Esophagus muscularis mucosa (tissue), 4 donors: ENCODE data around the gene PTTG1IP. TPM values are rescaled to one million over a fixed set of nuclear protein-coding genes. Genes with fewer than 3 reads are reported as not detected.

Experiments
- DNase-seq: peaks from one replicate; pipeline ENCODE4 v3.0.0-alpha.2; 2017; ENCODE audit errors: extremely low spot score
- H3K27ac ChIP-seq, 4 donors: fragments of 200-600 bp; sonication (generic); replicated peaks in 1 of 4; 1 replicate in 3 of 4; 2 replicates in 1 of 4; pipeline ENCODE4 v1.5.1; 2016 to 2019; ENCODE audit warnings: mild to moderate bottlenecking in 1 of 4
- H3K27me3 ChIP-seq, 4 donors: fragments of 200-600 bp; sonication (generic); one replicate each; pipeline versions ENCODE4 v1.5.1 to v1.6.0; 2016 to 2019
- H3K36me3 ChIP-seq, 4 donors: fragments of 200-600 bp; sonication (generic); one replicate each; pipeline ENCODE4 v1.5.1; 2016 to 2019
- H3K4me1 ChIP-seq, 4 donors: fragments of 200-600 bp; sonication (generic); one replicate each; pipeline ENCODE4 v1.5.1; 2016 to 2019
- H3K4me3 ChIP-seq, 4 donors: fragments of 200-600 bp; sonication (generic); 1 replicate in 2 of 4; 2 replicates in 2 of 4; pipeline ENCODE4 v1.5.1; 2016 to 2019; ENCODE audit warnings: mild to moderate bottlenecking in 4 of 4, moderate library complexity in 1 of 4
- H3K9me3 ChIP-seq, 4 donors: fragments of 200-600 bp; sonication (generic); 1 replicate in 3 of 4; 2 replicates in 1 of 4; pipeline ENCODE4 v1.5.1; 2016 to 2019
- CTCF ChIP-seq, 3 experiments: fragments of 200-600 bp in 2 of 3; fragments of 450-650 bp in 1 of 3; sonication (generic) in 2 of 3; IDR thresholded peaks; one replicate each; pipeline ENCODE4 v1.5.1; 2017 to 2019; ENCODE audit warnings: antibody characterized with exemption in 3 of 3, mild to moderate bottlenecking in 2 of 3, moderate library complexity in 1 of 3
- EP300 ChIP-seq: sonication (generic); formaldehyde crosslinking; IDR thresholded peaks from one replicate; pipeline ENCODE4 v1.6.1; 2017; ENCODE audit warnings: antibody characterized with exemption
- POLR2A ChIP-seq: fragments of 450-650 bp; IDR thresholded peaks from one replicate; pipeline ENCODE4 v1.6.1; 2017; ENCODE audit warnings: antibody characterized with exemption, moderate library complexity, mild to moderate bottlenecking, low read depth
- POLR2AphosphoS5 ChIP-seq, 2 donors: sonication (generic); formaldehyde crosslinking; IDR thresholded peaks; one replicate each; pipeline ENCODE4 v1.6.1; 2017; ENCODE audit warnings: antibody characterized with exemption in 2 of 2
- WGBS: methylation state at CpG from one replicate; pipeline ENCODE4 v1.1.5; 2018; 5-methylcytosine and 5-hydroxymethylcytosine counted together
- intact Hi-C: fragments of 100-400 bp; cut with DNase I; formaldehyde crosslinking; loops from one replicate; pipeline ENCODE4 v1.15.1; 2023
- total RNA-seq, 4 donors: library from RNA; depleted of rRNA; stranded (reverse); fragments of >200 nt; gene quantifications; one replicate each; pipeline versions ENCODE4 v1.1.0 to v1.2.1, GENCODE V29; 2016

The PTTG1IP gene
- total RNA-seq, 4 donors from 2014 or later = 222 to 382 (median 302) TPM

- no peak for TF ChIP-seq POLR2A
- no peak for TF ChIP-seq EP300
- no peak for TF ChIP-seq CTCF (IDR thresholded peaks at IDR 0.05)
- TF ChIP-seq POLR2AphosphoS5 (IDR thresholded peaks at IDR 0.05) = no peak
- no peak for DNase-seq
- peaks cover 0 to 43% (median 22%) of the 10 kb centered on the region in 4 donors for H3K9me3 ChIP-seq
- intact Hi-C loops = no loop called here
- H3K27me3 ChIP-seq = no peaks in the 10 kb centered on the region
- H3K36me3 ChIP-seq = no peaks in the 10 kb centered on the region
- H3K27ac ChIP-seq = no peak overlapping the region
- no peak overlapping the region for H3K4me3 ChIP-seq
- 71% methylated on average over 3 of the region's 3 CpGs for WGBS
- H3K4me1 ChIP-seq = peaks cover 21 to 24% (median 24%) of the 10 kb centered on the region in 4 donors
These were observed 52.6 kb downstream of the PTTG1IP start for GRCh38 chr21:44820851-44821250.

GRCh38 chr21:44819283-44820243 lies 53.9 kb downstream of the PTTG1IP start:
- 96% methylated on average over 29 of the region's 33 CpGs for WGBS
- Histone ChIP-seq H3K4me1 (peaks cover 24 to 37% (median 35%) of the 10 kb centered on the region in 4 donors), H3K36me3 (peaks cover 0 to 7% (median 0%) of the 10 kb centered on the region in 4 donors), H3K27ac (peak overlapping the region in 2 of 4 donors; percentile 85 to 93), H3K27me3 (no peaks in the 10 kb centered on the region), H3K9me3 (peaks cover 0 to 43% (median 22%) of the 10 kb centered on the region in 4 donors), H3K4me3 (no peak overlapping the region)
- no peak for TF ChIP-seq EP300
- no peak for TF ChIP-seq CTCF (IDR thresholded peaks at IDR 0.05)
- TF ChIP-seq POLR2AphosphoS5 (IDR thresholded peaks at IDR 0.05) = no peak
- TF ChIP-seq POLR2A = no peak
- intact Hi-C loops = loop anchor here (5.0 kb wide), 2 partner anchors 53 to 113 kb away; partner anchors contain the start of gene PTTG1IP
- DNase-seq = no peak

GRCh38 chr21:44818640-44819011 lies 54.9 kb downstream of the PTTG1IP start:
- Histone ChIP-seq H3K4me1 (peaks cover 24 to 40% (median 35%) of the 10 kb centered on the region in 4 donors), H3K27ac (peak overlapping the region; percentile 85 to 93 (median 90)), H3K9me3 (peaks cover 0 to 43% (median 22%) of the 10 kb centered on the region in 4 donors), H3K36me3 (peaks cover 0 to 10% (median 3%) of the 10 kb centered on the region in 4 donors), H3K4me3 (peak overlapping the region; percentile 73 to 92 (median 85)), H3K27me3 (no peaks in the 10 kb centered on the region)
- no CpG with 5 or more reads among the region's 37 CpGs for WGBS
- TF ChIP-seq POLR2AphosphoS5 (IDR thresholded peaks at IDR 0.05) (no peak), EP300 (no peak), POLR2A (no peak), CTCF (IDR thresholded peaks at IDR 0.05) (no peak)
- no peak for DNase-seq
- intact Hi-C loops = loop anchor here (5.0 kb wide), 2 partner anchors 54 to 114 kb away; partner anchors contain the start of gene PTTG1IP

GRCh38 chr21:44817914-44818639 lies 55.4 kb downstream of the PTTG1IP start, which contains the start of gene SUMO3:
Gene SUMO3, minus strand, starts transcription at chr21:44818062. Its CDS starts 94 bp downstream, at chr21:44817968.
- Histone ChIP-seq H3K4me1 (peaks cover 24 to 40% (median 37%) of the 10 kb centered on the region in 4 donors), H3K36me3 (peaks cover 0 to 15% (median 8%) of the 10 kb centered on the region in 4 donors), H3K4me3 (peak within 1 kb of the TSS; percentile 73 to 92 (median 85)), H3K27ac (peak within 1 kb of the TSS; percentile 85 to 93 (median 90)), H3K27me3 (no peaks in the 10 kb centered on the region), H3K9me3 (peaks cover 0 to 43% (median 22%) of the 10 kb centered on the region in 4 donors)
- no CpG with 5 or more reads among the region's 108 CpGs for WGBS
- intact Hi-C loops = loop anchor here (5.0 kb wide), 2 partner anchors 54 to 114 kb away; partner anchors contain the start of gene PTTG1IP
- DNase-seq = no peak
- TF ChIP-seq POLR2AphosphoS5 (IDR thresholded peaks at IDR 0.05) (peak; percentile 72 to 84), EP300 (no peak), POLR2A (peak; percentile 61)
